GM23338 (cell line): Measurements from ENCODE around the gene C1orf87.

Experiments used
- CREB1 ChIP-seq: fragments of 250-450 bp; sonication (Bioruptor Pico); IDR thresholded peaks from 2 replicates; pipeline ENCODE4 v1.5.0; 2020; ENCODE audit warnings: low read depth, mild to moderate bottlenecking, moderate library complexity
- CTCF ChIP-seq, 2 experiments: fragments of 200-600 bp in 1 of 2; sonication (generic) in 1 of 2; conservative IDR thresholded peaks; 2 replicates each; pipeline versions ENCODE4 v1.5.1 to v1.6.1; 2016 to 2017; ENCODE audit warnings: antibody characterized with exemption in 2 of 2, low read depth in 2 of 2, mild to moderate bottlenecking in 2 of 2, moderate library complexity in 1 of 2
- EZH2 ChIP-seq: fragments of 200-600 bp; sonication (generic); IDR thresholded peaks from one replicate; pipeline ENCODE4 v1.8.0; 2017; ENCODE audit warnings: antibody characterized with exemption, mild to moderate bottlenecking, low read depth; ENCODE audit not compliant: unreplicated experiment
- EZH2phosphoT487 ChIP-seq: fragments of 200-600 bp; sonication (generic); IDR thresholded peaks from one replicate; pipeline ENCODE4 v1.8.1; 2018; ENCODE audit warnings: antibody characterized with exemption; ENCODE audit not compliant: unreplicated experiment
- JUNB ChIP-seq: IDR thresholded peaks from one replicate; pipeline ENCODE4 v1.6.1; 2016; ENCODE audit warnings: antibody characterized with exemption; ENCODE audit not compliant: unreplicated experiment
- POLR2AphosphoS5 ChIP-seq: IDR thresholded peaks from 2 replicates; pipeline ENCODE4 v1.6.1; 2016; ENCODE audit warnings: antibody characterized with exemption, low read depth
- REST ChIP-seq: IDR thresholded peaks from one replicate; pipeline ENCODE4 v1.6.1; 2018; ENCODE audit warnings: antibody characterized with exemption; ENCODE audit not compliant: unreplicated experiment
- STAT1 ChIP-seq: IDR thresholded peaks from one replicate; pipeline ENCODE4 v1.6.1; 2016; ENCODE audit warnings: antibody characterized with exemption; ENCODE audit not compliant: unreplicated experiment
- ZNF331 ChIP-seq: fragments of 250-450 bp; sonication (Bioruptor Pico); IDR thresholded peaks from 2 replicates; pipeline ENCODE4 v1.5.0; 2020; ENCODE audit warnings: low read depth, mild to moderate bottlenecking, moderate library complexity

- TF ChIP-seq CTCF (conservative IDR thresholded peaks at IDR 0.05; ENCODE audit: low read depth in 2 of 2) (peak; percentile 29 to 51), EZH2 (no peak), JUNB (no peak), POLR2AphosphoS5 (no peak), REST (no peak), CREB1 (no peak), EZH2phosphoT487 (no peak), STAT1 (no peak), ZNF331 (CRISPR knock-in tag) (no peak)
Observed at GRCh38 chr1:60088620-60089155, 15.1 kb upstream of the C1orf87 start.
